KOPT-K1 (cell line): Measurements from ENCODE around the gene NFIL3.

Experiments
- H3K27ac ChIP-seq: fragments of 200-600 bp; sonication (generic); 2 replicates; pipeline ENCODE4 v1.5.1; 2016; ENCODE audit warnings: antibody characterized with exemption, mild to moderate bottlenecking, low read depth, low read length; ENCODE audit not compliant: poor library complexity, severe bottlenecking
- H3K36me3 ChIP-seq: fragments of 200-600 bp; sonication (generic); 2 replicates; pipeline ENCODE4 v1.5.1; 2017; ENCODE audit warnings: antibody characterized with exemption, mild to moderate bottlenecking, low read length, moderate library complexity; ENCODE audit not compliant: insufficient read depth
- H3K9me3 ChIP-seq: fragments of 200-600 bp; sonication (generic); 2 replicates; pipeline ENCODE4 v1.5.1; 2017; ENCODE audit warnings: antibody characterized with exemption, low read length, mild to moderate bottlenecking; ENCODE audit not compliant: insufficient read depth, poor library complexity, severe bottlenecking

NFIL3 gene

GRCh38 chr9:91427873-91428272, 4.2 kb upstream of the NFIL3 start:
- no peaks in the 10 kb centered on the region for H3K9me3 ChIP-seq
- no peak overlapping the region for H3K27ac ChIP-seq
- H3K36me3 ChIP-seq = no peaks in the 10 kb centered on the region

DNA sequence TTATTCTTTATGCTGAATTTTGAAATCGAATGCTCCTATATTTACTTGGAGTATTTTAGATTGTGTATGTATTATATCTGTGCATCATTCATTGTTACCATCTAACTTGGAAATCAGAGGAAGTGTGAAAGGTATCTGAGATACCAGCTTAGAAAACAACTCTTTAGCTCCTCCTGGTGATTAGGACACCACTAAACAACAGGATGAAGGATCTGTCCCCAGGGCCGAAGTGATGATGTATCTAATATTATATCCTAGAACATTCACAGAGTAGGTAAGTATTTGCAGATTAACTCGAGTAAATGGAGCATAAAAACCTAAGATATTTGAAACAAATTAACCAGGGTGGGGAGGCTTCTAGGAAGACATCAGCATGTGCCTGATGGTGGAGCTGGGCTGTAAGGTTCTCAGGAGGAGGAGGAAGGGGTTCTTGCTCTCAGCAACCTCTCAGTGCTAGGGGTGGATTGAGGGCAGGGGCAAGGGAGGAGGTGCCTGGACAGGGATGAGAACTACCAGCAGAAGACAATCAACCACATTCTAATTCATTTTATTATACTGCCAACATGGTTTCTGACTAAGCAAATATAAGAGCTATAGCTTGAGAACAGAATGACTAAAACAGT, 2.6 kb upstream of the NFIL3 start:
- no peak overlapping the region for H3K27ac ChIP-seq
- H3K36me3 ChIP-seq = no peaks in the 10 kb centered on the region
- H3K9me3 ChIP-seq = no peaks in the 10 kb centered on the region

DNA sequence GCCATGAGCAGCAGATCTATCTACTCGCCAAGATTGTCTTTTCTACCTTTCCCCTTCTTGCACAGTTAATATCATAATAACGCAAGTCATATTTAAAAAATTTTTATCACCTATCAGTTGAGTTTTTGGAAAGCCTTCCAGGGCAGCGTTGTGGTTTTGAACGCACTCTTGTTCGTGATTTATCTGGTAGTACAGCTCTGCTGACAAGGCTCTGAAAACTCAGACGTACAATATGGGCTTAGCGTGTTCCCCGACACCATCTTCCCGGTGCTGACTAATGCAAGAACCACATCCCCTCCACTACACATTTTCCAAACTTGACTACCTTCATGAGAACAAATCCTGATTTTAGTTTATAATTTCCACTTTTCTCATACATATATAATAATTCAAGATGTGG, 1.6 kb upstream of the NFIL3 start:
- no peaks in the 10 kb centered on the region for H3K36me3 ChIP-seq
- H3K27ac ChIP-seq = no peak overlapping the region
- no peaks in the 10 kb centered on the region for H3K9me3 ChIP-seq

- Histone ChIP-seq H3K27ac (no peak overlapping the region), H3K9me3 (no peaks in the 10 kb centered on the region), H3K36me3 (no peaks in the 10 kb centered on the region)
Measured at GRCh38 chr9:91424403-91425176, 958 bp upstream of the NFIL3 start.

GRCh38 chr9:91422758-91423711, 597 bp downstream of the NFIL3 start:
- Histone ChIP-seq H3K9me3 (no peaks in the 10 kb centered on the region), H3K27ac (no peak overlapping the region), H3K36me3 (no peaks in the 10 kb centered on the region)

DNA sequence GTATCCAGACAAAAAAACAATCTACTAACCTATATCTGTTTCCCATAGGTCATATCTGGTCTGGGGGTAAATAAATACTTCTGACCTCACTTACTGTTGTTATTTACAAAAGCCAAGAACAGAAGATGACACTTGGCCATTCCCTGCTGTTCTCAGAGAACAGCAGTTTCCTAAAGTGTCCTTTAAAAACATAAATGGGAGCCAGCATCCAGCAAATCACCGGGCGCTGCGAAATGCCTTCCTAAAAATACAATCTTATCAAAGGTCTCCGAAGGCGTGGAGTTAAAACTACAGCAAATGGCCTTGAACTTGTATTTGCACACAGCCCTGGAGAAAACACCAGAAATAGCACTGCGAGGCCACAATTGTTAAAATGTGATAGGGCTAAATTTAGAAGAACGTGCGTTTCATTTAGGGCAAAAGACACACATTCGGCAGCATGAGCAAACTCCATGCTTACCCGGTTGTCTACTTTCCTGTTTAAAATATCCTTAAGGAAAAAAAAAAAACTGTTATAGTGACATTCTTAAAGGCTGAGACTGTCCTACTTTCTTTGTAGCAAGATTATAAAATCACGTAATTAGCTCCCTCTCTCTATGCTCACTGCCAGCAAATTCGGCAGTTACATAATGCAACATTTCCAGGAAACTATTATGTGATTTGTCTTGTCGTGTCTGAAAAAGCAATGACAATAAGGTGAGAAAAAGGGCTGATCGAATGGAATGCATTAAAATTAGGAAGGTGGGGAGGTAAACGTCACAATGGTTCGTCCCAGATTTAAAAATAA, 1.5 kb downstream of the NFIL3 start:
- no peak overlapping the region for H3K27ac ChIP-seq
- H3K36me3 ChIP-seq = no peaks in the 10 kb centered on the region
- no peaks in the 10 kb centered on the region for H3K9me3 ChIP-seq

- no peaks in the 10 kb centered on the region for H3K36me3 ChIP-seq
- no peaks in the 10 kb centered on the region for H3K9me3 ChIP-seq
- no peak overlapping the region for H3K27ac ChIP-seq
Measured at GRCh38 chr9:91421128-91421765, 2.4 kb downstream of the NFIL3 start.

- no peak overlapping the region for H3K27ac ChIP-seq
Measured at GRCh38 chr9:91420501-91421127, 3.0 kb downstream of the NFIL3 start.

DNA sequence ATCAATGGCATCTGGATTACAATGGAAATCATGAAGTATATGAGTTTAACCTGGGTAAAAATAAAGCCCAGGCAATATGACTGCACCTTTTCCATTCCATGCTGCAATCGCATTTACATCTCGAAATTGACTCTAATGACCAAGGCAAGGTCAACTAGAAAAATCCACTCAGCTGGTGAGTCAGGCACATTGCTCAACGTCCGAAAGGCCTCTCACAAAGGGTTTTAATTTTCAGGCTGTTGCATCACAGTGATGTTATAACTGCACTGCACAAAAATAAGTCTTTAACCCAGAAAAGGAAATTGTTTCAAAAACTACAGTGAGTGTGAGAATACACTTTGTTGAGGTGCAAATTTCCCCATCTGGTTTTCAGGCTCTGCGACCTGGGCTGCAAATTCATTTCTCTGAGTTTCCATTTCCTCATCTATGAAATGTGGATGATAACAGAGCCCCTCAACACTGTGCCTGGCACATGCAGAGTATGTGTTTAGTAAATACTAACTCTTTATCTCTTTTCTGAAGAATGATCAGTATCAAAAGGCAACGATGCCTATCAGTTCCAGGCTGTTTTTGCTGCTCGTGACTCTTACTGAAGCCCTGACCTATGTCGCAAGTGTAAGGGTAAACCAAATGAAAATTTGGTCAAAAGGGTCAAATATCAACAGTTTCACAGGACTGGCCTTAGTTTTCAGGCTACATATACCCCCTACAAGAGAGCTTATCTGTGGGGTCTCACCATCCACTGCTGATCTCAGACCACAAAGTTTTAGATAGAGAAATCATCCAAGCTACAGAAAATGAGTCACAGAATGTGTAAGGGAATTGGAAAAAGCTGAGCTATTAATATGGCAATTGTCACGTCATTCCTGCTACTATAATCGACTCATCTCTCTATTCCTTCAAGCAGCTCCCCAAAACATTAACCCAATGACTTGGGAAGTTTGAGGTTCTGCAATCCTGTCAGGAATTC, 4.1 kb downstream of the NFIL3 start:
- Histone ChIP-seq H3K9me3 (no peaks in the 10 kb centered on the region), H3K27ac (no peak overlapping the region), H3K36me3 (no peaks in the 10 kb centered on the region)

More at GRCh38 chr9:91420501-91421127, 3.0 kb downstream of the NFIL3 start:
- Histone ChIP-seq H3K9me3 (no peaks in the 10 kb centered on the region), H3K36me3 (no peaks in the 10 kb centered on the region)

DNA sequence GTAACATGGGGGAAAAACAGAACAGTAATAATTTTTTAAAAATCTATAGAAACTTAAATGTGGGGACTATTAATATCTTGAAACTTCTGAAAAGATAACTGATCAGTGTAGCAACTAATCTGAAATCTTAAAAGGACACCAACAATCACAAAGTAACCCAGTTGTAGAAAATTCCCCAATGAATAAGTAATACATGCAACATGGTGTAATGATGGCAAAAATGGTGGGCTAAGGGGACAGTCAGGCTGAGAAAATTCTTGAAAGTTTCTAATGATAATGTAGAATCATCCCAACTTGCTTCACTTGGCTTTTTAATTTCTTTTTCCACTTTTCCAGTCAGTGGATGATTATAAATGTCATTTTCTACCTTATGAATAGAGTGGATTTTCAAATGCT, 5.4 kb downstream of the NFIL3 start:
- no peaks in the 10 kb centered on the region for H3K36me3 ChIP-seq
- H3K27ac ChIP-seq = no peak overlapping the region
- H3K9me3 ChIP-seq = no peaks in the 10 kb centered on the region

DNA sequence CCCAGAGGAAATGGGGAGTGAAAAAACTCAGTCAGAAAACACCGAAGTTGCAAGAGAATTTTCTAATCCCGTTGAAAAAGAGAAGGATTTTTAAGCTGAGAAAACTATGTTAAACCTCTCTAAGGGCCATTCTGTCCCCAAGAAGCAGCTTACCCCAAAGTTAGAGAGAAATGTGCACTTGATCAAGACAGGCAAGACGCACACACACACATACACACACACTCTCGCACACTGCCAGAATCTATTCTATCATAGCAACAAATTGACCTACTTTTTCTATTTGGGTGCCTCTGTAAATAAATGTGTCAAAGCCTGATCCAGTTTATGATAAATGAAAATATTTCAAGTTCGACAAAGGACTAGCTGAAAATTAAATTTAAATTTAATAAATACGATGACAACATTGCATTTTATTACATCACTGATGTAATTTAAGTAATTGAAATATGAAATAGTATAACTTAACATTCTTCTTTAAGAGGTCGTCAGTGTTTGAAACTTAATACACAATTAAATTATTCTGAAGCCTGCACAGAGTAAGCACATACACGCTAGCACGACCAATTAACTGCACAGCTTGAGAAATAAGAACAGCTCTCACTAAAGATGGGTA, 5.9 kb downstream of the NFIL3 start:
- Histone ChIP-seq H3K36me3 (no peaks in the 10 kb centered on the region), H3K9me3 (no peaks in the 10 kb centered on the region), H3K27ac (no peak overlapping the region)

GRCh38 chr9:91416096-91416712, 7.4 kb downstream of the NFIL3 start:
- no peak overlapping the region for H3K27ac ChIP-seq
- no peaks in the 10 kb centered on the region for H3K9me3 ChIP-seq
- H3K36me3 ChIP-seq = no peaks in the 10 kb centered on the region
